Coronary artery (tissue), 2 donors: ENCODE results near the gene PRSS33.

ENCODE experiments used
- DNase-seq: peaks from one replicate; pipeline ENCODE4 v3.0.0-alpha.2; 2017; ENCODE audit warnings: low spot score
- H3K27ac ChIP-seq, 2 donors: fragments of 200-600 bp; sonication (generic); one replicate each; pipeline ENCODE4 v1.5.1; 2016 to 2019
- H3K4me3 ChIP-seq: fragments of 200-600 bp; sonication (generic); 2 replicates; pipeline ENCODE4 v1.5.1; 2016; ENCODE audit warnings: mild to moderate bottlenecking, moderate library complexity
- CTCF ChIP-seq: fragments of 200-600 bp; sonication (generic); IDR thresholded peaks from one replicate; pipeline ENCODE4 v1.5.1; 2019; ENCODE audit warnings: antibody characterized with exemption

PRSS33 gene

GRCh38 chr16:2810651-2811050 lies 23.3 kb upstream of the PRSS33 start:
- Histone ChIP-seq H3K4me3 (no peak overlapping the region), H3K27ac (no peak overlapping the region)
- TF ChIP-seq CTCF: no peak
- no peak for DNase-seq

- no peak for TF ChIP-seq CTCF
- H3K4me3 ChIP-seq: no peak overlapping the region
- no peak for DNase-seq
- H3K27ac ChIP-seq: no peak overlapping the region
Measured at GRCh38 chr16:2809149-2809760, 21.9 kb upstream of the PRSS33 start.

GRCh38 chr16:2808181-2808580 lies 20.8 kb upstream of the PRSS33 start:
- no peak for DNase-seq
- no peak overlapping the region for H3K4me3 ChIP-seq
- no peak for TF ChIP-seq CTCF
- H3K27ac ChIP-seq: no peak overlapping the region

- H3K4me3 ChIP-seq: no peak overlapping the region
- no peak overlapping the region for H3K27ac ChIP-seq
- no peak for TF ChIP-seq CTCF
- DNase-seq: no peak
Measured at GRCh38 chr16:2806286-2806685, 18.9 kb upstream of the PRSS33 start.

GRCh38 chr16:2804728-2805127 lies 17.4 kb upstream of the PRSS33 start:
- Histone ChIP-seq H3K4me3 (no peak overlapping the region), H3K27ac (no peak overlapping the region)
- DNase-seq: no peak
- TF ChIP-seq CTCF: no peak

- no peak overlapping the region for H3K27ac ChIP-seq
- DNase-seq: no peak
- H3K4me3 ChIP-seq: no peak overlapping the region
- TF ChIP-seq CTCF: no peak
Measured at GRCh38 chr16:2803545-2804195, 16.3 kb upstream of the PRSS33 start.

- no peak for DNase-seq
- Histone ChIP-seq H3K4me3 (no peak overlapping the region), H3K27ac (no peak overlapping the region)
- no peak for TF ChIP-seq CTCF
Measured at GRCh38 chr16:2799859-2800226, 12.5 kb upstream of the PRSS33 start.
